ENCODE results near the gene CST4.
"Not testable (repeated sequence)": the region's sequence is repeated elsewhere in the genome, so short reads cannot be mapped to it uniquely, and the experiment has no call there.

DNA sequence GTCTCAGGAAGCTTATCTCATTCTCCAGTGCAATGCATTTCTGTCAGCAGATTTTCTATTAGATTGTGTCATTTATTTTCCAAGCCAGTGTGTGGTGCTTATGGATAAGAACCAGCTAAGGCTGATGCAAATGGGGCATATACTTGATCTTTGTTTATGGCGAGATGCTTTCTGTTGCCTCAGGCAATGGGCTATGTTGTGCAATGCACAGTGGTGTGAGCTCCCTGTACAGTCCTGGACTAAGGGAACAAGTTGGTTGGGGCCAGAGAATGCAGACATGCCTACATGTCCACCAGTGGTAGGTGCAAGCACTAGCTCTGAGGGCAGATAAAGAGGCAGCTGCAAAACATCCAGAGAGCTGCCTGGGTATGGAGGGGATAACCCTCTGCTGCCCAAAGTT is 45.6 kb upstream of the CST4 start:
- not testable (repeated sequence) for TF ChIP-seq CTCF, POLR2A (IDR thresholded peaks at IDR 0.05)

All from esophagus squamous epithelium (tissue), 4 donors.